GM18520 (cell line): ENCODE measurements around the gene MUC2.
A peak's percentile ranks its signal among the peaks of the same experiment; 100 is the strongest.

Experiments
- ATAC-seq: cut with Tn5 transposase; IDR thresholded peaks from one replicate; pipeline ENCODE4 v1.9.1; 2021; ENCODE audit not compliant: unreplicated experiment

MUC2 gene

DNA sequence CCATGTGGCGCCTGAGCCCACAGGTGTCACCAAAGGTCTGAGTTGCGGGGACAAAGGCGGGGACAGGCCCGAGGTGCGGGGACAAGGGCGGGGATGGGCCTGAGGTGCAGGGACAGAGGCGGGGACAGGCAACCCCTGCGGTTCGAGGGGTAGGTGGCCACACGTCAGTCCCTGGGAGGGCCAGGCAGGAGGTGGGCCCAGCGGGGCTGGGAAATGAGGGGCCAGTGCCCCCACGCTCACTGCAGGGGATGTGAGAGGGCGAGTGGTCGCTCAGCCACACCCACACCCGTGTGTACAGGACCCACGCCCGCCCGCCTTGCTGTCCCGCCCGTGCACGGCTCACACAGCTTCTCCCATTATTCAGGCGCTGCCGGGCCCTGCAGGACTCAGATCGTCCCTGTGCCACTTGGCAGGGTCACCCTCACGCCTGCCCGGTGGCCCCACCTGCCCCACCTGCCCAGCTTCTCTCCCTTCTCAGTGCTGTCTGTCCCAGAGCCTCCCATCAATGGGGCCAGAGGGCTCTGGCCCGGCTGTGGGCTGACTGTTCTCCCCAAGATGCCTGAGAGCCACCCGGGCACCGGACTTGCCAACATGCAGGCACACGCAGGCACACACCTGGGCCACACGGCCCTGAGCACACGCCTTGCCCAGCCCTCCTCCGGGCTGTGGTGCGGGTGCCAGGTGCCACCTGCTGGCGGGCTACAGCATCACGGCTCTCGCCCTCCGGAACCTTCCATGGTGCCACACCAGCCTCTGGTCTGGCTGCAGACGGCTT lies 23.9 kb upstream of the MUC2 start:
- ATAC-seq: peak; percentile 48

- ATAC-seq: no peak
These were observed 23.1 kb upstream of the MUC2 start for GRCh38 chr11:1051356-1052132.

DNA sequence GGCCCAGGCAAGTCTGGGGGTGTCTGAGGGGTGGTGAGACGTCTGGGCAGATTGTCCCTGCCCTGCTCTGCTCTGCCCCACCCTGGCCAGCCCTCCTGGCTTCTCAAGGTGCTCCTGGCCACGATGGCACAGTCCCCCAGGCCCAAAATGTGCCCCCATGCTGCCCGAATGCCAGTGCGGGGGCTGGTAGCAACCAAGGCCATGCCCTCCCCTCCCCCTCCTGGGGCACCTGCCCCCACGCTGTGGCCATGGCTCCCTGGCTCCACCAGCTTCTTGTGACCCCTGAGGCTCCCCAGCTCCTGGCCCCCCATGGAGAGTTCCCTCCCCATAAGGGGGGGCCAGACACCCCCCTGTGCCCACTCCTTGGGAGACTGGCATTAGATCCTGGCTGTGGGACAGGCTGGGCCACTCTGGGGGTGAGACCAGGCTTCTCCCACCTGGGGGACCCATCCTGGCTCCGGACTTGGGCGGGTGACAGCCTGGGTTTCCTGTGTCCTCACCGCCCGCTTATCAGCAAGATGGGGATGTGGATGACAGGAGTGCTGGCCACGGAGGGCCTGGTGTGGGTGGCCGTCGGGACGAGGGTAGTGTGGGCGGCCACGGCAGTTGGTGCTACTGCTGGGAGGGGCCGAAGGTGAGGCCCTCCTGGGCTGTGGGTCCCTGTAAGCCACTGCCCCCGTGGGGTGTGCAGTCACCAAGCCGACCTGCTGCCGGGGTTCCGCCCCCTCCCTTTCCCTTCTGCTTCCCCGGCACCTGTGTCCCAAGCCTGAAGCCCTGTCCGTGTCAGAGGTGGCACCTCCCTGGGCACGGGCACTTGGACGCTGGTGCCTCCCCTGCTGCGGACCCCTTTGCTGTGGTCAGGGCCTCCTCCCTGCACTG lies 22.3 kb upstream of the MUC2 start:
- no peak for ATAC-seq

GRCh38 chr11:1053121-1053901 lies 21.4 kb upstream of the MUC2 start:
- ATAC-seq: no peak

DNA sequence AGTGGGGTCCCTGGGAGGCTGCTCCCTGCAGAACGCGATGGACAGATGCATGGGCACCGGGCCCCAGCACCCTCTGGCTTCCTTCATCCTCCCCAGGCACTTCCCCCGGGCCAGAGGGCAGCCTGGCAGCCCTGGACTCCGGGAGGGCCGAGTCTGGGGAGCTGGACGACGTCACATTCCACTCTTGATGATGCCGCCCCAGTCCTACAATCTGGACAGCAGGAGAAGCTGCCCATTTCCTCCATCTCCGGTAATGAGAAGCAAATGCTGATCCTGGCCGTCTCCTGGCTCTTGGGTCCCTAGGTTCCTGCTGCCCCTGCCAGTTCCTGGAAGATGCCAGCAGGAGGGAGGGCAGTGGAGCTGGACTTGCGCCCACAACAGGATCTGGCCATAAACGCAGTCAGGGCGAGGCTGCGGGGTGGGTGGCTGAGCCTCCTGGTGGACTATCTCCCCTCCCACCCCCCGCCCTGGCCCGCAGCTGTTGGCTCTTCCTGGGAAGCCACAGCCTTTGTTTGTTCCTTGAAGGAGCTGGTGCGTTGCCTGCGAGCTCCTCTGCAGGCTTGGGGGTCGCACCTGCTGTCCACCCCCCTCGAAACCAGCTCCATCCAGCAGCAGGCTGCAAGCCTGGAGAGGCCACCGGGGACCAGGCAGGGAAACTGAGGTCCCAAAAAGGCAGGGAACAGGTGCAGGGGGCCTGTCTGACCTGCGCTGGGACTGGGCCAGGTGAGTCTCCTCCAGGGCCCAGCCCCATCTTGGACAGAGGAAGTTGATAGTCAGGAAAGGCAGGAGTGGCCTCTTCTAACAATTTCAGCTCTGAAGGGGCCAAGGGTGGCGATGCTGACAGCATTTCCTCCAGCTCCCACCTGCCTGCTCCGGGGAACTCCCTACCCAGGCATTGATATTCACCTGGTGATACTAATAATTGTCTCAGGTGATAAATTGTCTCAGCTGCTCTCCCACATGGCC lies 20.2 kb upstream of the MUC2 start:
- ATAC-seq: no peak

- ATAC-seq: no peak
These were observed 19.5 kb upstream of the MUC2 start for GRCh38 chr11:1055109-1055703.

DNA sequence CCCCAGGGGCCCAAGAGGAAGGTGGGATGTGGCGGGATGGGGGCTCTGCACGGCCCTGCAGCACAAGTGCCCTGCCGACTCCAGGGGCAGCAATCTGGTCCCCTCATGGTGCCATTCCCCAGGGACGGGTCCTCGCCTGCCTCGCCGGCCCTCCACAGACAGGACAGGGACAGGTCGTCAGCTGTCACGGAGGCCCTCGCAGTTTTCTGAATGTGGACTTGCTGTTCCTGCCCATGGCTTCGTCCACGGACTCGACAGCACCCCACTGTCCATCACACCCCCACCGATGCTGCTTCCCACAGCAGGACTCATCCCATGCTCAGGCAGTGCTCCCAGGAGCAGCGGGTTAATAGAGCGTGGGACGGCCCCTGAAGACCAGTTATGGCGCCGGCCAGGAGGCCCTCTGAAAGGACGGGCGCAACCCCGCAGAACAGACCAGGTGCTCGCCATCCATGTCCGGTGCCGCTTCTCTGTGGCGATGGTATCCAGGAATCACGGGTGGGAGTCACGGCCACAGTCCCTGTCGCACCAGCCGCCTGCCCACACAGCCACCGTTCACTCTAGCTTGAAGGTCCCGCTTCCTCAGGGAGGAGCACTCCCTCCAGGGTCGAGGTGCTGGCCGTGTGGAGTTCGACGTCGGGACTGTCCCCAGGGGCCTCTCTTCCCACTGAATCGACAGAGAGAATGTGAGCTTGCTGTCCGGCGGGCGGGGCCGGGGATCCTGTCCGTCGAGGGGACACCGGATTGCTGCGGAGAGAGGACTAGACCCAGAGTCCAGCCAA lies 18.5 kb upstream of the MUC2 start:
- ATAC-seq: no peak

GRCh38 chr11:1057806-1058205 lies 16.9 kb upstream of the MUC2 start:
- no peak for ATAC-seq

DNA sequence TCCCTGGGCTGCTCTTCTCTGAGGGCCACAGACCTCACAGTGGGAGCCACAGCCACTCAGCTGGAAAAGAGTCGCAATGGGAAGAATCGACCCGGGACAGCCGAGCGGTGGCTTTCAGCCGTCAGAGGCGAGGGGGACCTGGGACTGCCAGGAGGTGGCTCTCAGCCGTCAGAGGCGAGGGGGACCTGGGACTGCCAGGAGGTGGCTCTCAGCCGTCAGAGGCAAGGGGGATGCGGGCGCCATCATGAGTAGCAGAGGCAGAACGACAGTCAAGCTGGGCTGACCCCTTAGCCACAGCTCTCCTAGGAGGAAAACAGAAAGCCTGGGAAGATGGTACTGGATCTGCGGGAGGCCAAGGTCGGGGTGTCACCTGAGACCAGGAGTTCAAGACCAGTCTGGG lies 14.9 kb upstream of the MUC2 start:
- ATAC-seq: no peak

DNA sequence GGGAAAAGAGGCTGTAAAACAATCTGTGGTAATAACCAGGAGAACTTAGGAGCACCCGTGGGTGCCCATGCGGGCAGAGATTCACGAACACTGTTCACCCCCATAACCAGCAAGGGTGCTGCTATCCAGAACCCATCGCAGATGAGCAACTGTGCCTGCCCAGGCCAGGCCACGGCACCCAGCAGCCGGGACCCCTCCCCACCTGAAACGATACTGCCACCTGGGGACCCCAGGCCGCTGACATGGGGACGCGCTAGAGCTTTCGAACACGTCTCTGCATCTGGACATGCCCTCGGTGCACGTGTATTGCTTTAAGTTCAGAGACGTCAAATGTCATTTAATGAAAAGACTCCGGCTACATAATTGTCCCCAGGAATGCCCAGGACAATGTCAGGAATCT lies 14.3 kb upstream of the MUC2 start:
- no peak for ATAC-seq

DNA sequence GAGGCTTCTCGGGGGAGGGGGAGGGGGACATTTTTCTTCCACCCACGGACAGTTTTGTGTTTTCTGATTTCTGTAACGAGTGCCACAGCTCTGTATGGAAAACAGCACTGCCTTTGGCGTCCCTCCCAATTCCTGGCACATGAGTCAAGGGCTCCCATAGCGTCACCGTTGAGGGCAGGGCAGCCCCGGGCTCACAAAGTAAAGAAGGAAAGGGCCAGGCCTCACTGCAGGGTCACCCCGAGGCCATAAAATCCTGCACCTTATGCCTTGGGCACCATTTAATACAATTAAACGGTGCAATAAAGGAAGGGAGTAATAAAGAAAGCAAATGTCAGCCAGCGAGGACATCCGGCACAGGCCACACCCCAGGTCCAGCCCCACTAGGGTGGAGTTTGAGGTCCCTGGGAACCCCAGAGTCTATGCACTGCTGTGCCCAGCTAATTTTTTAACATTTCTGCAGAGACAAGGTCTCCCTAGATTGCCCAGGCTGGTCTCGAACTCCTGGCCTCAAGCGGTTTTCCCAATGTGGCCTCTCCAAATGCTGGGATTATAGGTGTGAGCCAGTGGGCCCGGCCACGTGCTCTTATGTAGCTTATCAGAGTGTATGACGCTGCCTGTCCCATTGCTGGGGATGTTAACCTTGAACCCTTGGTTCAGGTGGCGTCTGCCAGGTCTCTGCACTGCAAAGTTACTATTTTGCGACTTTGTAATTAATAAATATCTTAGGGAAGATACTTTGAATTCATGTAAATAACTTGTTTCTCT lies 13.6 kb upstream of the MUC2 start:
- ATAC-seq: no peak

- ATAC-seq: no peak
These were observed 12.4 kb upstream of the MUC2 start for GRCh38 chr11:1062075-1062820.

DNA sequence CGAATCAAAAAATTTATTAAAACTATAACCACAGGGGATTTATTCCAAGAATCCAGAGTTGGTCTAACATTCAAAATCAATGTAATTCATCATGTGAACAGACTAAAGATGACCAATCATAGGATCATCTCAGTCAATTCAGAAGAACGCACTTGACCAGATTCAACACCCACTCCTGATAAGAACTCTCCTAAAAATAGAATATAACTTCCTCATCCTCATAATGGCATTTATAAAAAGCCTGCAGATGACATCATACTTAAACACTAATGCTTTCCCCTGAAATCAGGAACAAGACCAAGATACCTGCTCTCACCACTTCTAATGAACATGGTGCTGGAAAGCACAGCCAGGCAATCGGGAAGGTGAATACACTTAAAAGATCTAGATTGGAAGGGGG lies 10.5 kb upstream of the MUC2 start:
- no peak for ATAC-seq

- ATAC-seq: no peak
These were observed 6.7 kb upstream of the MUC2 start for GRCh38 chr11:1067812-1068496.

DNA sequence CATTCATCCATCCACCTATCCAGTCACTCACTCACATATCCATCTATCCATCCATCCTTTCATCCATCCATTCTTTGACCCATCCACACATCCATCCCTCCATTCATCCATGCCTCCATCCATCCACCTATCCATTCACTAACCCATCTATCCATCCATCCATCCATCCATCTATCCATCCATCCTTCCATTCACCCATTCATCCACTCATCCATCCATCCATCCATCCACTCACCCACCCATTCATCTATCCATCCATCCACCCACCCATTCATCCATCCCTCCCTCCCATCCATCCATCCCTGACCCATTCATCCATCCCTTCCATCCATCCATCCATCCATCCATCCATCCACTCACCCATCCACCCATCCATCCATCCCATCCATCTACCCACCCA lies 4.9 kb upstream of the MUC2 start:
- ATAC-seq: no peak
